Panc1 (cell line): Measurements from ENCODE around the gene CPLANE2. TPM values are rescaled to one million over a fixed set of nuclear protein-coding genes. Genes with fewer than 3 reads are reported as not detected.

Experiments
- ATAC-seq: fragments of 200-7000 bp; cut with Tn5 transposase; 2 replicates; pipeline ENCODE4 v1.9.1; 2020; ENCODE audit warnings: mild to moderate bottlenecking, moderate library complexity
- BruUV-seq: library from RNA; stranded (reverse); fragments of 400-500 nt; replicated peaks from 2 replicates; lab custom pipeline; 2021; lab: Mats Ljungman, UMichigan
- CTCF ChIA-PET: fragments of 300-600 bp; sonication (Branson Sonifier 250); formaldehyde crosslinking; loops from one replicate; lab custom pipeline; 2022; ENCODE audit warnings: antibody characterized with exemption; lab: Charles Lee
- POLR2A ChIA-PET: fragments of 300-600 bp; sonication (Branson Sonifier 250); formaldehyde crosslinking; loops from one replicate; lab custom pipeline; 2022; ENCODE audit warnings: antibody characterized with exemption; lab: Charles Lee
- DNase-seq: peaks from one replicate; pipeline ENCODE4 v3.0.0-alpha.2; 2010; ENCODE audit warnings: low read depth, low spot score
- H3K27ac ChIP-seq: 2 replicates; pipeline ENCODE4 v1.5.1; 2011; ENCODE audit warnings: mild to moderate bottlenecking, low read length, inconsistent platforms
- H3K27me3 ChIP-seq: fragments of 200-500 bp; sonication (Bioruptor generic); 2 replicates; pipeline ENCODE4 v1.6.0; 2014; ENCODE audit warnings: low read length, inconsistent platforms; ENCODE audit not compliant: control insufficient read depth, insufficient read depth
- H3K36me3 ChIP-seq: fragments of 200-500 bp; sonication (Bioruptor generic); 2 replicates; pipeline ENCODE4 v1.5.1; 2014; ENCODE audit warnings: inconsistent platforms, mild to moderate bottlenecking, low read length, moderate library complexity; ENCODE audit not compliant: control insufficient read depth, insufficient read depth
- H3K4me1 ChIP-seq: 2 replicates; pipeline ENCODE4 v1.5.1; 2011; ENCODE audit warnings: inconsistent platforms, mild to moderate bottlenecking, low read length, moderate library complexity; ENCODE audit not compliant: control insufficient read depth, insufficient read depth
- H3K4me3 ChIP-seq, 2 experiments: 2 replicates each; pipeline ENCODE4 v1.5.1; 2011 to 2012; ENCODE audit warnings: low read depth in 2 of 2, low read length in 2 of 2, mild to moderate bottlenecking in 2 of 2, inconsistent platforms in 1 of 2, moderate library complexity in 1 of 2
- H3K9me3 ChIP-seq: fragments of 200-500 bp; sonication (Bioruptor generic); 2 replicates; pipeline ENCODE4 v1.5.1; 2014; ENCODE audit warnings: low read depth, mild to moderate bottlenecking, inconsistent platforms, low read length, moderate library complexity; ENCODE audit not compliant: control insufficient read depth, insufficient read depth
- POLR2AphosphoS5 ChIP-seq: IDR thresholded peaks from 2 replicates; pipeline ENCODE4 v1.6.1; 2012; ENCODE audit warnings: mild to moderate bottlenecking, low read depth, low read length, moderate library complexity
- SIN3A ChIP-seq: IDR thresholded peaks from 2 replicates; pipeline ENCODE4 v1.6.1; 2012; ENCODE audit warnings: low read depth, mild to moderate bottlenecking, low read length, moderate library complexity, borderline replicate concordance; ENCODE audit not compliant: insufficient read depth
- TCF7L2 ChIP-seq: IDR thresholded peaks from 2 replicates; pipeline ENCODE4 v1.6.1; 2011; ENCODE audit warnings: mild to moderate bottlenecking, low read depth, low read length, inconsistent platforms
- in situ Hi-C: cut with HindIII; loops from 2 replicates; pipeline ENCODE4 v1.10.0; 2016; ENCODE audit warnings: low sequenced_read_pairs, low pct_unique_long_range_greater_than_20kb
- intact Hi-C: fragments of 100-400 bp; cut with micrococcal nuclease; formaldehyde crosslinking; loops from one replicate; pipeline ENCODE4 v1.10.0; 2022; ENCODE audit not compliant: unreplicated experiment
- total RNA-seq: library from RNA; stranded (reverse); gene quantifications from one replicate; pipeline ENCODE4 v1.2.1, GENCODE V29; 2021; ENCODE audit not compliant: unreplicated experiment

Gene CPLANE2
- total RNA-seq, 1 experiment from 2014 or later = 17.8 TPM

GRCh38 chr1:16181887-16182719 lies 54.9 kb downstream of the CPLANE2 start:
- H3K36me3 ChIP-seq = no peaks in the 10 kb centered on the region
- H3K4me1 ChIP-seq = peaks cover 89% of the 10 kb centered on the region
- H3K27me3 ChIP-seq = no peaks in the 10 kb centered on the region
- in situ Hi-C loops (no loop called here), intact Hi-C loops (loop anchor here (5.0 to 10.0 kb wide), 2 partner anchors 35 to 57 kb away; no protein-coding TSS in a partner anchor)
- CTCF ChIA-PET = interaction anchor here (0.8 kb wide), 1 partner anchor 126 kb away, joined by 3 read pairs; no protein-coding TSS in a partner anchor
- POLR2A ChIA-PET = interaction anchor here (0.6 to 1.7 kb wide), 3 partner anchors 35 to 166 kb away, joined by 5 to 7 read pairs (median 7); no protein-coding TSS in a partner anchor
- H3K9me3 ChIP-seq = no peaks in the 10 kb centered on the region
- DNase-seq (no peak), ATAC-seq (peak; percentile 91)
- peak overlapping the region; percentile 99 for H3K27ac ChIP-seq
- H3K4me3 ChIP-seq = peak overlapping the region in 1 of 2 experiments; percentile 4; a peak in 2 of 4 replicates
- BruUV-seq = no TSS peak
- TF ChIP-seq TCF7L2 (no peak), SIN3A (0 out of 2 replicates have a peak, but pooled peaks have one; percentile 30), POLR2AphosphoS5 (peak; percentile 72)

Other genes starting within 250 kb of the CPLANE2 start
- gene SRARP, start 232.9 kb downstream of the CPLANE2 start, total RNA-seq = not detected
- gene HSPB7, start 219.1 kb downstream of the CPLANE2 start, total RNA-seq = 0.10 TPM
- 0.57 TPM for gene CLCNKA, start 215.1 kb downstream of the CPLANE2 start, total RNA-seq
- not detected for gene CLCNKB, start 193.4 kb downstream of the CPLANE2 start, total RNA-seq
- gene FAM131C, start 163.5 kb downstream of the CPLANE2 start, total RNA-seq = 3.4 TPM
- gene EPHA2, start 81.1 kb downstream of the CPLANE2 start, total RNA-seq = 263 TPM
- gene ARHGEF19, start 24.5 kb downstream of the CPLANE2 start, total RNA-seq = 21.6 TPM
- 25.7 TPM for gene FBXO42, start 115.3 kb upstream of the CPLANE2 start, total RNA-seq
- 175 TPM for gene SZRD1, start 130.1 kb upstream of the CPLANE2 start, total RNA-seq
- gene SPATA21, start 200.2 kb upstream of the CPLANE2 start, total RNA-seq = not detected
- gene NECAP2, start 203.5 kb upstream of the CPLANE2 start, total RNA-seq = 56.8 TPM